HG03439 (cell line): ENCODE results near the gene NAT8L.
"Not testable (repeated sequence)": the region's sequence is repeated elsewhere in the genome, so short reads cannot be mapped to it uniquely, and the experiment has no call there.

Experiments
- ATAC-seq: cut with Tn5 transposase; IDR thresholded peaks from one replicate; pipeline ENCODE4 v1.9.1; 2021; ENCODE audit warnings: mild to moderate bottlenecking, moderate library complexity; ENCODE audit not compliant: unreplicated experiment

Gene NAT8L, protein sequence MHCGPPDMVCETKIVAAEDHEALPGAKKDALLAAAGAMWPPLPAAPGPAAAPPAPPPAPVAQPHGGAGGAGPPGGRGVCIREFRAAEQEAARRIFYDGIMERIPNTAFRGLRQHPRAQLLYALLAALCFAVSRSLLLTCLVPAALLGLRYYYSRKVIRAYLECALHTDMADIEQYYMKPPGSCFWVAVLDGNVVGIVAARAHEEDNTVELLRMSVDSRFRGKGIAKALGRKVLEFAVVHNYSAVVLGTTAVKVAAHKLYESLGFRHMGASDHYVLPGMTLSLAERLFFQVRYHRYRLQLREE

DNA sequence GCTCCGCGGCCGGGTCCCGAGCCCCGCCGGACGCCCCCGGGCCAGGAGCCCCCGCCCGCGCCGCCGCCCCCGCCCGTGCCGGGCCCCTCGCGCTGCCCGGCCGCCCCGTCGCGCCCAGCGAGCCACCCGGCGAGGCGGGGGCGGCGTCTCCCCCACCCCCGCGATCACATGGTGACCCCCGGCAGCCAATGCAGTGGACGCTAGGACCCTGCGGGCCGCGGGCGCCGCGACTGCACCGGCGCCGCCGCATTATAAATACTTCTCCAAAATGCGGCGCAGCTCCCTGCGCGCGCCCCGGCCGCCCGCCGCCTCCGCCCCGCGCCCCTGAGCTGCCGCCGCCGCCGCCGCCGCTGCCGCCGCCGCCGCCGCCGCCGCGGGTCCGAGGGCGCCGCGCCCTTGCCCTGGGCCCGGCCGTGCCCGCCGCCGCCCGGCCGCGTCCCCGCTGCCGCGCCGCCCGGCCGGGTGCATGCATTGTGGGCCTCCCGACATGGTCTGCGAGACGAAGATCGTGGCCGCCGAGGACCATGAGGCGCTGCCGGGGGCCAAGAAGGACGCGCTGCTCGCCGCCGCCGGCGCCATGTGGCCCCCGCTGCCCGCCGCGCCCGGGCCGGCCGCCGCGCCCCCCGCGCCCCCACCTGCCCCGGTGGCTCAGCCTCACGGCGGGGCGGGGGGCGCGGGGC lies at the start of gene NAT8L:
Gene NAT8L, plus strand, starts transcription at position 282 of the 680 bp plus-strand sequence. Its CDS starts 185 bp downstream, at position 467.
- ATAC-seq: no peak

DNA sequence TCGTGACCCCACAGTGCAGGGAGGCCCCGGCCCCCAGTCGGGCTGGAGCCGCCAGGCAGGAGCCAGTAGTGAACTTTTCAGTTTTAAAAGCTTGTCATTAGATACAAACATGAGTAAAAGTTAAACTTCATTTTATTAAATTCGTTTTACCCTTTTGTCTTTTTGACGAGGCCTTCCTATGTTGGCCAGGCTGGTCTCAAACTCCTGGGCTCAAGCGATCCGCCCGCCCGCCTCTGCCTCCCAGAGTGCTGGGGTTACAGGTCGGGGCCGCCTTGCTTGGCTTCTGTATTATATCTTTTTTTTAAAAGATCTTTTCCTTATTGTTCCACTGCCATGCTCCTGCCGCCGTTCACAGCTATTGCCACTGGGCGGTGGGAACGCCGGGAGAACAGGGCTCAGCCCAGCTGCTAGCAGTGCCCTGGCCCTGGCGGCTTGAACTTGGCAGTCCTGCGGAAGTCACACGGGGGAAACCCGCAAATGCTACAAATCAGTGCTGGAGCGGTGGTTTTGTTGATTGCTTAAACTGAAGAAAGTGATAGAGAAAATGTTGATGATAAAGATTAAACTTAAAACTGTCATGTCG lies 49.4 kb upstream of the NAT8L start:
- ATAC-seq: no peak

GRCh38 chr4:2011583-2011982 lies 47.5 kb upstream of the NAT8L start:
- ATAC-seq: no peak

GRCh38 chr4:2015008-2015407 lies 44.1 kb upstream of the NAT8L start:
- ATAC-seq: no peak

GRCh38 chr4:2021358-2022018 lies 37.6 kb upstream of the NAT8L start:
- not testable (repeated sequence) for ATAC-seq

DNA sequence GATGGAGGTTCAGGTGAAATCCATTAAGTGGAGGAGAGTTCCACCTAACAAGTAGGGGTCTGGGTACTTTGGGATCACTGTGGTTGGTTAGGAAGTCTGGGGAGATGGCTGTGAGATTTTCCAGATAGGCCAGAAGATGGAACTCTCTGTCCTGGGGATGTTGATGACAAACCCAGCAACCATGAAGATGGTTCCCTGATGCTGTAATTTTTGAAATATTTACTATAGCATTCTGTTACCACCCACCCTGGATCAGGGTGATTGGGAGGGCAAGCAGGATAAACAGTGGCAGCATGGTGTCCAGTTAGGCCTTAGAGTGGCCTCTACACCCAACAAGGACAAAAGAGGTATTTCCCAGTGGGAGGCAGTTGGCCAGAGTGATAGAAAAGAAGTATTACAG lies 34.4 kb upstream of the NAT8L start:
- no peak for ATAC-seq

- no peak for ATAC-seq
Measured at GRCh38 chr4:2025817-2026216, 33.3 kb upstream of the NAT8L start.

- not testable (repeated sequence) for ATAC-seq
Measured at GRCh38 chr4:2027120-2027519, 32.0 kb upstream of the NAT8L start.

GRCh38 chr4:2031161-2031560 lies 28.0 kb upstream of the NAT8L start:
- ATAC-seq: not testable (repeated sequence)

DNA sequence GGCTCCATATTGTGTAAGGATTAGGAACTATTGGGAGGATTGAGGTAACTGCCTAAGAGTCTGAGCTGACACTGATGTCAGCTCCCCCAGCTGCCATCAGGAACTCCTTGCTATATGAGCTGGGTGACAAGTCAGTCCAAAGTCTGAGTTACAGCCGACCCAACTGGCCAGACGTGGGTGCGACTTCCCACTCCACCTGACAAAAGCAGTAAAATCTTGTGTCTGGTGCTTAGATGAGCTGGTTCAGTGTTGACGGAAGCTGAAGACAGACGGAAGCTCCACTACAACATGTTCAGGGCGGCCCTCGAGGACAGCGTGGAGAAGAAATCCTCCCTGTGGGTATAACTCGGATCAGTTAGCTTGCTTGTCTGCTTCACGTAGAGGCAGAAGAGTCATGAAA lies 22.8 kb upstream of the NAT8L start:
- ATAC-seq: no peak

DNA sequence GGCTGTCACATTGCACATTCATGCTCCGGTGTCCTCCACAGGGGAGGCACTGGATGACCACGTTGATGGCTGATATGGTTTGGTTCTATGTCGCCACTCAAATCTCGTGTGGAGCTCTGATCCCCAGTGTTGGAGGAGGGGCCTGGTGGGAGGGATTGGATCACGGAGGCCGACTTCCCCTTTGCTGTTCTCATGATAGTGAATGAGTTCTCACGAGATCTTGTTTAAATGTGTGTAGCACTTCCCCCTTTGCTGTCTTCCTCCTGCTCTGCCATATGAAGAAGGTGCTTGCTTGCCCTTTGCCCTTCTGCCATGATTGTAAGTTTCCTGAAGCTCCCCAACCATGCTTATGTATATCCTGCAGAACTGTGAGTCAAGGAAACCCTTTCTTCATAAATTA lies 22.3 kb upstream of the NAT8L start:
- no peak for ATAC-seq

DNA sequence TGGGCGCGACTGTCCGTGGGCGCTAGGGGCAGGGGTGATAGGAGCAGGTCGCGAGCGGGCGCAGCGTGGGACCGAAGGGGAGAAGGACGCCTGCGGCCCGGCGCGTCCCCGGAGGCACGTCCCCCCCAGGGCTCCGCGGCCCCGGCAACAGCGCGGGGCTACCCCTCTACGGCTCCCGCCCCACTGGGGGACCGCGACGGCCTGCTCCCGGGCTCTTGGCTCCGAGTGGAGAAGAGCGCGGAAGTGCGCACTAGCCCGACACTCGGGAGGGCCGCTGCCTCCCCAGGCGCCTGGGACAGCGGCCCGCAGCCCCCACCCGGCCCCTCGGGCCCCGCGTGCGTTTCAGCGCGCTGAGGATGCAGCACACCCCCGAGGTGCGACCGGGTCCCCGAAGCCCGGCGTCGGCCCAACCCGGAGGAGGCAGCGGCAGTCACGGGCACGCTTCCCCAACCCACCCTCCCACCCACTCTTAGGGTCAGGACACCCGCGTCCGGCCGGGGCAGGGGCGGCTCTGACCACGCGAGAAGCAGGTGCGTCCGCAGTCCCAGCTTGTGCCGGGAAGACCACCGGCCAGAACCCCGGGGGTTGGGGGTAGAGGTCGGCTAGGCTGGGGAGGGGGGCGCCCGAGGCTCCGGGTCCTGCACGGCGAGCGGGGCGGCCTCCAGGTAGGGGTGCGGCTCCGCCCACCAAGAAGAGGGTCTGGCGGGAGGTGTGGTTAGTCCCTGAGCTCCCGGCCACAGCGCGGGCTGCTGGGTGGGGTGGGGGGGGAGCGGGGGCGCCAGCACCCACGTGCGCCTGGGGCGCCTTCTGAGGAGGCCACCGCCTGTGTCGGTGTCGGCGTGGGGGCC lies 18.5 kb upstream of the NAT8L start:
- ATAC-seq: no peak

GRCh38 chr4:2041239-2042130 lies 17.6 kb upstream of the NAT8L start:
- ATAC-seq: peak; percentile 64

- ATAC-seq: peak; percentile 28
Measured at GRCh38 chr4:2042204-2042946, 16.8 kb upstream of the NAT8L start.

DNA sequence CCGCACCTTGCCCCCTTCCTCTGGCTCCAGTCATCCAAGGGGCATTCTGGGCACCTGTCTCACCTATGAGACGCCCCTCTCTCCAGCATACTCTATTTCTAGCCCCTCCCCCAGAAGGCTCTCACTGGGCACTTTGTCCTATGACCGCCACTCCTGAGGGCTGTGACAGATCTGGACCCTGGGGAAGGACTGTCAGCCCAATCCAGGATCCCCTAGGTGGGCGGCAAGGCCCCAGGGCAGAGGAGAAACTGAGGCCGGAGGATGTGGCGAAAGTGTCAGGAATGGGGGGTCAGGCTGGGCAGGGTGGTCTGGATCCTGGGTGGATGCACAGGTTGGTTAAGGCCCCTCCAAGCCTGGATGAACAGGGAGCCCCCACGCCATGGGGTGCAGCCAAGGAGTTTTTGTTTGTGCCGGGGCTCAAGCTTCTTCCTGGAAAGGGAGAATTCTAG lies 16.2 kb upstream of the NAT8L start:
- ATAC-seq: no peak

DNA sequence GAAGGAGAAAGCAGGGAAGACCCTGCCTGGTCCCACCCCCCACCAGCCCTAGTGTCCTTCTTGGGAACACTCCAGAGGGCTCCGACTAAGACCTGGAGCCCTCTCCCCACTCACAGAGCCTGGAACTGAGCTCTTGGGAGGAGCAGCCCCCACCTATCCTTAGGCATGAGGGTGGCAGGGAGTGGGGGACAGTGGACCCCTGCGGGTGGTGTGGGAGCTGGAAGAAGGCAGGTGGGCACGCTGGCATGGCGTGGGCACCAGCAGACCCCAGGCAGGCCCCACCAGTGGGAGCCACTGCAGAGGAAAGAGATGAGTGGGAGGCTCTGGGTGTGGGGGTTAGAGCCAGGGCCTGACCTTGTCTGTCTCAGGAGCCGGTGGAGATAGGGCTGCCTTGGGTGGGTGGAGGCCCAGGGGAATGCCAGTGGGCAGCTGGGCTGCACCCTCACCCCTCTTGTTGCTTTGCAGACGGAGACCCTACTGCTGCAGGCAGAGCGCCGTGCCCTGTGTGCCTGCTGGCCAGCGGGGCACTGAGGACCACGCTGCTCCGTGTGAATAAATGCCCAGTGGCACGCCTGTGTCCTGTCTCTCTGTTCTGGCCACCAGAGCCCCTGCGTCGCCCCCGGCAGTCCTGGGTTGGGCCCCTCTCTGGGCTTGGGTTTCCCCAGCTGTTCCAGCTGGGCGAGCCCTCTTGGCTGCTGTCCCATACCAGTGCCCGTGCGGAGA lies 15.6 kb upstream of the NAT8L start:
- no peak for ATAC-seq

- ATAC-seq: no peak
Measured at GRCh38 chr4:2044119-2044485, 15.0 kb upstream of the NAT8L start.
